Fibroblast of gingiva (primary cell): ENCODE measurements around the gene BACE1.
"Not testable (repeated sequence)": the region's sequence is repeated elsewhere in the genome, so short reads cannot be mapped to it uniquely, and the experiment has no call there.

Experiments
- DNase-seq: peaks from one replicate; pipeline ENCODE4 v3.0.0-alpha.2; 2011; ENCODE audit warnings: low read depth

BACE1 gene

GRCh38 chr11:117316197-117316961 is at the start of gene BACE1:
Gene BACE1 (minus strand): TSS chr11:117316256. CDS start chr11:117315795, 461 bp downstream.
- peak; percentile 80 for DNase-seq

DNA sequence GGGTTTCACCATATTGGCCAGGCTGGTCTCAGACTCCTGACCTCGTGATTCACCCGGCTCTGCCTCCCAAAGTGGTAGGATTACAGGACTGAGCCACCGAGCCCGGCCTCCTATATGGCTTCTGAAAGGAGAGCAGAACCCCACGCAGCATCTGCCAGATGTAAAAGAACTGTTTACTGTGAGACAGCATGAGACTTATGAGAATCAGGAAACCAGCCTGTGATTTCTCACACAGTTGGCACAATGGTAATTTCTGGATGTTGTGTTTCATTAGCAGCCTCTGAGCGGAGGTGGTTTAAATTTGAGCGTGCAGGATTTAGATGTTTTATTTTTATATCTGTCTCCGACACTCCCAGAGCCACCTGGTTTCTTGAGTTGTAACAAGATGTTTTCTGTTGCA is 45.4 kb upstream of the BACE1 start:
- no peak for DNase-seq

DNA sequence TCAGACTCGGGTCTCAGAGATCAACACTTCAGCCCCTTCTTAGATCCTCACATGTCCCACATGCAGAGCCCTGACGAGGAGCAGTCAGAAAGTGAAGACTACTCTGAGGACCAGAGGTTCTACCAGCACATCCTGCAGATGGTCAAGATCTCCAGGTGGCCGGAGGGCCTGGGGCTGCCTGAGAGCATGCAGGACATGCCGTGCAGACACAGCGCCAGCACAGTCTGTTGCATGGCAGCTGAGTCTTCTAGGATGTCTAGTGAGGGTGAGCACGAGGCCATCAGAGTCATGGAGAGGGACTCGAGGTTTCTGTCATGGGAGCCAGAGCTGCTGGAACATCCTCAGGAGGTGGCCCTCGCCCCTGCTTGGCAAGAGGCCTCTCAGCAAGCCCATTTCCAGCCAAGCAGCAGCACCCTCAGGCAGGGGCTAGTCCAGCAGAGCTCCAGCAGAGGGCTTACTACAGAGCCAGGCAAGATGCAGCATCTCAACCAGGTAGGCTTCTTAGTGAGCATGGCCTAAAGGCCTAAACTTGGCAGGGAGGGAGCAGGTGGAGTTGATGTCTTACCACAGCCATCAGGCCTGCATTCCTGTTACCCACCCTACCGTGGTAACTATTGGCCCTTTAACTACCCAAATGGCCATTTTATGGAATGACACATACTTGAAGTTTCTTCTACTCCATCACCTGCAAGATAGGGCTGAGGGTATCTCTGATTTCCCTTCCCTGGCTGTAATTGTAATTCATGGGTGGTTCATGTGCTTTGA is 40.3 kb upstream of the BACE1 start:
- no peak for DNase-seq

GRCh38 chr11:117354550-117354949 is 38.5 kb upstream of the BACE1 start:
- no peak for DNase-seq

DNA sequence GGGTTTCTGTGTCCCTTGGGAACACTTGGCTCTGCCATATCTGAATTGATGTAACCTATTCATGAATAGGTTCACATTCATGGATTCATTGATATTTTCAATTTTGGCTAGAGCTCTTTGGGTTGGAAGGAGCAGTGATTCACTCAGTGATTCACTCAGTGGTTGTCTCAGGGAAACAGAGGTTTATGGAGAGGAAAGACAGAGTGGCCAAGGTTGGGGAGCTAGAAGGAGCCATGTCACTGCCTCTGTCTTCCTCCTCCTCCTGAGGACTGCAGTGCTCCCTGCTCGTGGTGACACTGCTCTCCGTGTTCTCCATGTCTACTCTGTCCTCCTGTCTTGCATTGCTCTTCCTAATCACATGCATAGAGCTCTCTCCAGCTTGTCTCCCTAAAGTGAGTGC is 29.0 kb upstream of the BACE1 start:
- no peak for DNase-seq

GRCh38 chr11:117337076-117337475 is 21.0 kb upstream of the BACE1 start:
- DNase-seq = no peak

DNA sequence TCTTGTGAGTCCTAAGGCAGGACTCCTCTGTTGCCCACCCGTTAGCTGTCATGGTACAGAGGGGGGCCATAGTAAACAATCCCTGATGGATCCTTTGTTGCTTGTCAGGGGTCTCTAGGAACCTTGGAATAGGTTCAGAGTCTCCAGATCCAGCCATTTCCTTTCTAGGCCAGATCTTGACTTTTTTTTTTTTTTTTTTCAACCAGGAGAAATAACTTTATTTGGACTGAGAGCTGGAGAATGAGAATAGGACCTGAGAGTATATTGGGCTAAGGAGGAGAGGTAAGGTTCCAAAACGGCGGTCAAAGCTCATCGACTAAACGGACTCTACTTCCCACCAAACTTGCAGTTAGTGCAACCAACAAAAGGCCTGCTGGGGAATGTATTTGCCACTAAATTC is 19.3 kb upstream of the BACE1 start:
- DNase-seq = no peak

GRCh38 chr11:117334896-117335295 is 18.8 kb upstream of the BACE1 start:
- no peak for DNase-seq

DNA sequence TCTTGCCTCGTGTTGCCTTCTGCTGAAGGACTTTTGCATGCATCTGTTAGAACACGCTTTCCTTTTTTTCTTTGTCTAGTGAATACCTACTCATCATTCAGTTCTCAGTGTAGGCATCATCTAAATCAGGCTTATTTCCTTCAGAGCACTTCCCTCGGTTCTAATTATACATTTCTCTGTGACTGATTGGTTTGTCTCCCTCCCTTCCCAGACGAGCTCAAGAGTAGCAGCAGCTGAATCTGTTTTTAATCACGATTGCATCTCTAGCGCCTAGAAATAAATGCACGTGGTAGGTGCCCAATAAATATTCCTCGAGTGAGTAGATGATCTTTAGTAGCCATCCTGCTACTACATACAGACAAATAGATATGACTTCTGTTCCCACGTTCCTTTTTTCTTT is 17.9 kb upstream of the BACE1 start:
- no peak for DNase-seq

GRCh38 chr11:117332843-117333242 is 16.8 kb upstream of the BACE1 start:
- no peak for DNase-seq

DNA sequence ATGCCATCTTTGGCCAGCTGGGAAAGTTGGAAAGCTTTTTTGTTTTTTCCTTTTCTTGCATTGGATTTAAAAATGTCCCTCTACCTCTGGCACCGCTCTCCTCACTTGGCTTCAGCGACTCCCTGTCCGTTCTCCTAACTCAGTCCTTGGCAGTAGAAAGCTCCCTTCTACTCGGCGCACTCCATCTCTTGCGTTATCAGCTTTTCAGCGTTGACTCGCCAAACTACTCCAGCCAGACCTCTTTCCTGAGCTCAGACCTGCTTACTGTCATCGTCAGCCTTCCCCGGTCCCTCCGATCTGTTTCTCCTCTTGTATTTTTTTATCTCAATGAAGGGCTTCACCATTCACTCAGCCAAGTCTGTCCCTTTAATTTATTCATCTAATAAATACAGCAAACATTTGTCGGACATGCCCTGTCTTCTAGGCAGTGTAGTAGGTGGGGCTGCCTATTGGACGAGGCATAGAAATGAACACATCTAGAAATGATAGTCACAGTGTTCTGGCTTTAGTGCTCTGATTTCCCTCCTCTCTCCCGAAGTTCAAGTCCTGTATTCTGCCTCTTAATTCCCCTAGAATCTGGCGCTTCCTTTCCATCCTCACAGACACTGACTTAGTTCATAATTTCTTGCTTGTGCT is 12.4 kb upstream of the BACE1 start:
- DNase-seq = peak; percentile 50

DNA sequence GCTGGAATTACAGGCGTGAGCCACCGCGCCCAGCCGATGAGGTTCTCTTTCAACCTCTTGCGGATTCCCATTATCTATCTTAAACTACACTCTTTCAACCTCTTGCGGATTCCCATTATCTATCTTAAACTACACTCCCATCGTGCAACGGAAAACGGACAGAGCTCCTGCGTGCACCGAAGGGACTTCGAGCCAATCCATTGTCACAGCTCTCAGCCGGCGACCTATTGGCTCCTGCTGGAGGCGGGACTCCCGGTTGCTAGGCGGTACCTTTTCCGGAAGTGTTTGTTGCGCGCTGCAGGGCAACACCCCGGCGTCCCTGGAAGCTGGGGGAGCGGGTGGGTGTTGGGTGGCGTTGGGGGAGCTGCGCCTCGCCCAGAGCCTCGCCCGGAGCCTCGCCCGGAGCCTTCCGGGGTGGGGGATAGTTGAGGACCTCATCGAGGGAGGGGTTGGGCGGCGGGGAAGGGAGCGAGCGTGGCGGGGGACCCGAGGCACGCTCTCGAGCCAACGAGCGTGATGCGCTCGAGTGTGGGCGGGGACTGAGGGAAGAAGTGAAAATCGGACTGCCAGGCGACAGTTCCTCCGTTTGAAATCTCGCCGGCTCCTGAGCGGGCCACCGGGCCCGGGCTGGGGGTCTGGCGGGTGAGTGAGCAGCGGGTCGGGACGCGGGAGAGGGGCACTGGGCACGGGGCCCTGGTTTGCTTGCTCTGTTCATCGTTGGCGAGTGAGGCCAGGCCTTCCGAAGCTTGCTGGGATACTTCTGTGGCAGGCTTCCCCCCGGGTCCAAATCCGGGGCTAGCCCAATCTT is 11.7 kb upstream of the BACE1 start, which contains the start of gene CEP164:
Gene CEP164 (plus strand): TSS at position 288 of the 808 bp plus-strand sequence. CDS start 10,733 bp downstream, outside the sequence.
- DNase-seq = peak; percentile 97

DNA sequence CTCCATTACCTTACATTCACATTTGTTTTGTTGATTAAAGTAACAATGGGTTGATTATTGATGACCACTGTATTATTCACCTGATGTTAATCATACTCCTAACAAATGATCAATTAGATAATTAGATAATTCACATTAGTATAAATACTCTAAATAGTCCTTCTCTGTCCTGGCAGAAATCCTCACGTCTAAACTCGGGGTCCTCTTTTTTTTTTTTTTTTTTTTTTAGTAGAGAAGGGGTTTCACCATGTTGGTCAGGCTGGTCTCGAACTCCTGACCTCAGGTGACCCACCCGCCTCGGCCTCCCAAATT is 11.2 kb upstream of the BACE1 start:
- DNase-seq = not testable (repeated sequence)

DNA sequence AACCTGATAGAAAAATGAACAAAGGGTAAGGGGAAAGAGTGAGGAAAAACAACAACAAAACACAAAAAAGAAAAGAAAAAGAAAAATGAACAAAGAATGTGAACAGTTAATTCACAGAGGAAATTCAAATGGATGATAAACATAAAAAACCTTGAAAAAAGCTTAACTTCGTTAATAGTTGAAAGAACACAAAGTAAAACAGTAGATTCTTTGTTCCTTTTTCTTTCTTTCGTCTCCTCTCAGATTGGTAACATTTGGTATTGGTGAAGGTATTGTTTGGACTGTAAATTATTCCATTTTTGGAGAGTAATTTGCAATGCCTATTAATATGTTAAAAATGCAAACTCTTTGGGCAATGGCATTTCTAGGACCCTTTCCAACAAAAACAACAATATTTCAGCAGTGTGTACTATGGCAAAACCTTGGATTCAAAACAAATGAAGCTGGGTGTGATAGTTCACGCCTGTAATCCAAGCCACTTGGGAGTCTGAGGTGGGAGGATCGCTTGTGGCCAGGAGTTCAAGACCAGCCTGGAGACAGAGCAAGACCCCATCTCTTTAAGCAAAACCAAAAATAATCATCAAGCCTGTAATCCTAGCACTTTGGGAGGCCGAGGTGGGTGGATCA is 3.3 kb upstream of the BACE1 start:
- peak; percentile 86 for DNase-seq

DNA sequence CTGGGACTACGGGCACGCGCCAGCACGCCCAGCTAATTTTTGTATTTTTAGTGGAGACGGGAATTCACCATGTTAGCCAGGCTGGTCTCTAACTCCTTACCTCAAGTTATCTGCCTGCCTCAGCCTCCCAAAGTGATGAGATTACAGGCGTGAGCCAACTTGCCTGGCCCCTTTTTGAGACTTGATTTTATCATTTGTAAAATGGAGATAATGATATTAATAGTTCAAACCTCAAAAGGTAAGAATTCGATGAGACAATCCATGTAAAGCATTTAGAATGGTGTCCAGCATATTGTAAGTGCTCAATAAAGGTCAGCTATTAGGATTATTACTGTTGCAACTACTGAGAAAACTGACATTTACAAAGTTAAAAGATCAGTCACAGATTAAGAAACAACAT is 2.7 kb upstream of the BACE1 start:
- DNase-seq = no peak

DNA sequence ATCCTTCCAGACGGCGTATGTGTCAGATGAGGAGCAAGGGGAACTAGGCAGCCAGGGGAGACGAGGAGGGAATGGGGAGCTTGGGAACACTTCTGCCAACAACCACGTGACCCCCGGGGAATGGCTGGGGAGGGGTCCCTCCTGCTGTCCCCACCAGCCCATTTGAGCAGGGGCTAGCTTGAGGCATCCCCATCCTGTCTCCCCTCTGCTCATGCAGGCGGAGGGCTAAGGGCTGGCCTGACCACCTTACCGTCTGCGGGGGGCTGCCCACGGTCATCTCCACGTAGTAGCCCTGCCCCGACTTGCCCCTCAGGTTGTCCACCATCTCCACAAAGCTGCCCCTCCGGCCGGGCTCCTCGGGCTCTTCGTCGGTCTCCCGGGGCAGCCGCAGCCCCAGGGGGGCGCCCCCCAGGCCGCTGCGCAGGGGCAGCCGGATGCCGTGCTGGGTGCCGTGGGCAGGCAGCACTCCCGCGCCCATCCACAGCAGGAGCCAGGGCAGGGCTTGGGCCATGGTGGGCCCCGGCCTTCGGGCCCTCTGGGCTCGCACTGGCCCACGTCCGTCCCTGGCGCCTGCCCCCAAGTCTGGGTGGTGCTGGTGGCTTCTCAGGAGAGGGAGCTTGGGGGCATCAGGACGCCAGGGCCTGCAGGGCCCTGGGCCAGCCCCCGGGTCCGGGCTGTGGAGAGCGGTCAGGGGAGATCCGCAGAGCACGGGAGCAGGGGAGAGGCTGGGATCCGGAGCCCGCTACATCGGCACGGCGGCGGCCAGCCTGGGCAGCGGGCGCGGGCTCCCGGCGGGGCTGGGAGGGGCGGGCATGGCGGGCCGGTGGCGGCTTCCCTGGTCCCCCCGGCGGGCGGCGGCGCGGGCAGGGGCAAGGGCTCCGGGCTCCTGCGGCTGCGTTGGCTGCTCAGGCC is 515 bp downstream of the BACE1 start:
- DNase-seq = no peak

DNA sequence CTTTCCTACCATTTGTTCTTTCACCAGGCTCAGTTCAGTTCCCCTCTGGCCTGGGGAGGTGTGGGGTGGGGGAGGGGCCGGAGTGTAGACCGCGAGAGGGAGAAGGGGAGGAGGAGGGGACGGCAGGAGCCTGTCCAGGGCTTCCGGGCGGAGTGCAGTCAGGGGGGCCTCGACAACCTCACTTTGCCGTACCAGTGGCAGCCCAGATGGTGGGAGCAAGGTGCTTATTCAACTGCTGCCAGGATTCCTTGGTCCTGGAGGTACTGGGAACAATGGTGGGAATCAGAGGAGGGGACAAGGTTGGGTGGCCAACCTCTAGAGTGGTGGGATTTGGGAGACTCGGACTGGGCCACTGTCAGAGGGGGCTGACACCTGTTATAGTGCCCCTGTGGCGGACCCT is 1.2 kb downstream of the BACE1 start:
- DNase-seq = no peak

DNA sequence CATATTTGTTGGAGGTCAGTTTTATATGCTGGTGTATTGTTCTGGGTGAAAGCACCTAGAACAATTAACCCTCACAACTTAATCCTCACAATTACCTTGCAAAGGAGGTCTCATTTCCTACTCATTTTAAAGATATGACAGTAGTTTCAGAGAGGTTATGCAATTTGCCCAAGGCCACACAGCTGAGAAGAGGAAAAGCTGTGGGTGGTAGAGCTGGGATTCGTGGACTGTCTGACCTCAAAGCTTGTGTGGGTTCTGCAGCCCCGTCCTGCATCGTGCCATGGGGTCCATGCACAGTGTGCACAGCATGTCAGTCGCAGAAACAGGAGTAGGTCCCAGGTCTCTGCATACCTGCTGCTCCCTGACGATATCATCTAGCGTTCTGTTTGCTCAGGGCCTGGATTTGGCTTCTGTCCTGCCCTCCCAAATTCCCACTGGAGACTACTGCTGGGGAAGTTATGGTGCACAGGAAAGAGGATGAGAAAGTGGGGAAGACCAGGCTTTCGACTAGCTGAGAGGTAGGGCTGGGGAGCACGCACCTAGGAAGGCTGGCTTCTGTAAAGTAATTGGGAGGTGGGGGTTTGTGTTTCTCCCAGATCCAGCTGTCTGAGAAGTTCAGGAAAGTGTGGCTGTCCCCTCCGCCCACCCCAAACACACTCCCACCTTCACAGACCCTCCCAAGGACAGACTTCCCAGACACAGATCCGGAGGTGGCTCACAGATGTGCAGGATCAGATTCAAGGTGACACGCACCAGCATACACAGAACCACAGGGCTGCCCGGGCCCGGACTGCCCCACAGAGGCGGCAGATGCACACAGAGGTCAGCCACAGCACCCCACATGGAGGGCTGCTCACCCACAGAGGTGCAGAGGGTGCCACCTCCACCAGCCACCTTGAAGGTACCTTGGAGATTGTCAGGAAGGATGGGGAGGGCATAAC is 2.0 kb downstream of the BACE1 start:
- DNase-seq = no peak

DNA sequence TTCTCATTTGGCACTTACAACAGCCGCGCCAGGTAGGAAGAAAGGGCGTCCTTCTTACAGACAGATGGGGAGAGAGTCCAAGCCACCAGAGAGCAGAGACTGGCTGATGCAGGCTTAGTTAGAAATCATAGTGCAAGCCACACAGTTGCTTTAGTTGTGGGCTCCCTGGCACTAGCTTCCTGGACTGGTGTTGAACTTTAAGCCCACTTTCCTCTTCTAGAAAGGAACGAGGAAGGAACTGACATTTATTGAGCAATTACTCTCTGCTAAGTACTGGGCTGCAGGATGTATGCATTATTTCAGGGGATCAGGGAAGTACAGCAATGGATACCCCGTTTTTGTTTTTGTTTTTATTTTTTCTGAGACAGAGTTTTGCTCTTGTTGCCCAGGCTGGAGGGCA is 3.0 kb downstream of the BACE1 start:
- DNase-seq = no peak

- no peak for DNase-seq
Measured at GRCh38 chr11:117309310-117309709, 6.7 kb downstream of the BACE1 start.
